H1 (cell line): ENCODE measurements around the gene PLD3. TPM values are rescaled to one million over a fixed set of nuclear protein-coding genes. Genes with fewer than 3 reads are reported as not detected.

Experiments used
- CTCF ChIA-PET: fragments of 300-600 bp; sonication (Branson Sonifier 250); formaldehyde crosslinking; loops from one replicate; lab custom pipeline; 2021; ENCODE audit not compliant: partially characterized antibody; lab: Charles Lee
- POLR2A ChIA-PET: fragments of 300-600 bp; sonication (Branson Sonifier 250); formaldehyde crosslinking; loops from one replicate; lab custom pipeline; 2021; ENCODE audit warnings: inconsistent platforms; ENCODE audit not compliant: partially characterized antibody; lab: Charles Lee
- DNase-seq, 2 experiments: peaks; one replicate each; pipeline versions ENCODE4 v3.0.0 to v3.0.0-alpha.2; 2010 to 2022; ENCODE audit warnings: low spot score in 2 of 2, low read depth in 1 of 2, mixed read lengths in 1 of 2
- FAIRE-seq: peaks from 2 replicates; lab custom pipeline; 2011; peaks lifted over from hg19 to GRCh38; lab: Jason Lieb, UNC
- H2AFZ ChIP-seq: 2 replicates; pipeline ENCODE4 v1.8.1; 2012; ENCODE audit warnings: low read length, inconsistent platforms
- H2AK5ac ChIP-seq: 2 replicates; pipeline ENCODE4 v1.6.1; 2013; ENCODE audit warnings: low read depth, low read length
- H2BK120ac ChIP-seq: replicated peaks from 2 replicates; pipeline ENCODE3; 2013; ENCODE audit warnings: low read depth, low read length, inconsistent platforms
- H2BK12ac ChIP-seq: 2 replicates; pipeline ENCODE4 v1.6.1; 2013; ENCODE audit warnings: low read depth, low read length
- H2BK15ac ChIP-seq: 2 replicates; pipeline ENCODE4 v1.6.1; 2013; ENCODE audit warnings: low read length
- H2BK20ac ChIP-seq: 2 replicates; pipeline ENCODE4 v1.6.1; 2013; ENCODE audit warnings: low read length
- H2BK5ac ChIP-seq: 2 replicates; pipeline ENCODE4 v1.6.1; 2013; ENCODE audit warnings: low read depth, low read length
- H3K14ac ChIP-seq: 2 replicates; pipeline ENCODE4 v1.6.1; 2013; ENCODE audit warnings: inconsistent platforms; ENCODE audit not compliant: insufficient read length
- H3K18ac ChIP-seq: 2 replicates; pipeline ENCODE4 v1.6.1; 2013; ENCODE audit warnings: low read length; ENCODE audit errors: extremely low read depth
- H3K23ac ChIP-seq: 2 replicates; pipeline ENCODE4 v1.6.1; 2013; ENCODE audit warnings: inconsistent platforms; ENCODE audit not compliant: insufficient read length
- H3K23me2 ChIP-seq: 2 replicates; pipeline ENCODE4 v1.6.1; 2013; ENCODE audit warnings: low read depth, low read length
- H3K27ac ChIP-seq: 2 replicates; pipeline ENCODE4 v1.6.1; 2011; ENCODE audit warnings: low read depth, low read length, inconsistent platforms
- H3K27me3 ChIP-seq, 4 experiments: replicated peaks in 1 of 4; 1 replicate in 1 of 4; 2 replicates in 3 of 4; pipeline versions ENCODE4 v1.6.1 to v1.8.1; 2011 to 2013; ENCODE audit warnings: low read length in 3 of 4, mild to moderate bottlenecking in 3 of 4, inconsistent platforms in 2 of 4, mixed read lengths in 2 of 4, moderate library complexity in 1 of 4; ENCODE audit not compliant: control insufficient read depth in 3 of 4, insufficient read depth in 3 of 4; ENCODE audit errors: extremely low read depth in 1 of 4
- H3K36me3 ChIP-seq, 4 experiments: 2 replicates each; pipeline versions ENCODE4 v1.6.1 to v1.8.1; 2011 to 2013; ENCODE audit warnings: mild to moderate bottlenecking in 4 of 4, low read length in 3 of 4, moderate library complexity in 2 of 4, control low read depth in 1 of 4, inconsistent platforms in 1 of 4; ENCODE audit not compliant: insufficient read depth in 4 of 4, control insufficient read depth in 2 of 4
- H3K4ac ChIP-seq: replicated peaks from 2 replicates; pipeline ENCODE3; 2013; ENCODE audit warnings: low read length, low read depth, mixed read lengths, inconsistent platforms; ENCODE audit not compliant: insufficient read length
- H3K4me1 ChIP-seq, 4 experiments: replicated peaks in 1 of 4; 1 replicate in 1 of 4; 2 replicates in 3 of 4; pipeline versions ENCODE4 v1.6.1 to v1.8.1; 2011 to 2013; ENCODE audit warnings: low read length in 3 of 4, inconsistent platforms in 2 of 4, mixed read lengths in 1 of 4; ENCODE audit not compliant: insufficient read depth in 4 of 4, control insufficient read depth in 3 of 4
- H3K4me2 ChIP-seq, 2 experiments: 2 replicates each; pipeline versions ENCODE4 v1.6.1 to v1.8.1; 2011 to 2013; ENCODE audit warnings: low read depth in 2 of 2, low read length in 2 of 2, control low read depth in 1 of 2, inconsistent platforms in 1 of 2, mild to moderate bottlenecking in 1 of 2; ENCODE audit not compliant: insufficient read depth in 1 of 2
- H3K4me3 ChIP-seq, 4 experiments: fragments of 200-600, 300-600 bp in 1 of 4; sonication (generic), shearing (Covaris generic), sonication (Bioruptor Twin) in 1 of 4; 2 replicates each; pipeline versions ENCODE4 v1.5.1 to v1.8.1; 2011 to 2016; ENCODE audit warnings: low read length in 4 of 4, low read depth in 3 of 4, control low read depth in 2 of 4, inconsistent platforms in 2 of 4, mild to moderate bottlenecking in 2 of 4, mixed read lengths in 1 of 4, moderate library complexity in 1 of 4; ENCODE audit not compliant: insufficient read depth in 2 of 4; ENCODE audit errors: extremely low read depth in 1 of 4
- H3K56ac ChIP-seq: replicated peaks from 2 replicates; pipeline ENCODE3; 2013; ENCODE audit warnings: low read depth, mild to moderate bottlenecking, mixed read lengths, low read length, inconsistent platforms; ENCODE audit not compliant: insufficient read length
- H3K79me1 ChIP-seq: 2 replicates; pipeline ENCODE4 v1.6.1; 2013; ENCODE audit warnings: low read depth, low read length, control low read depth
- H3K79me2 ChIP-seq, 2 experiments: 2 replicates each; pipeline versions ENCODE4 v1.6.1 to v1.8.1; 2012 to 2013; ENCODE audit warnings: low read length in 2 of 2, mild to moderate bottlenecking in 2 of 2, inconsistent platforms in 1 of 2; ENCODE audit not compliant: insufficient read depth in 2 of 2, control insufficient read depth in 1 of 2
- H3K9ac ChIP-seq, 4 experiments: replicated peaks in 1 of 4; 1 replicate in 1 of 4; 2 replicates in 3 of 4; pipeline versions ENCODE4 v1.6.1 to v1.8.1; 2011 to 2013; ENCODE audit warnings: low read depth in 3 of 4, low read length in 3 of 4, control low read depth in 2 of 4, mild to moderate bottlenecking in 2 of 4, moderate library complexity in 2 of 4, inconsistent platforms in 1 of 4; ENCODE audit errors: extremely low read depth in 1 of 4
- H3K9me3 ChIP-seq, 2 experiments: 2 replicates each; pipeline versions ENCODE4 v1.6.1 to v1.8.1; 2012 to 2013; ENCODE audit warnings: mild to moderate bottlenecking in 2 of 2, moderate library complexity in 2 of 2, control low read depth in 1 of 2, inconsistent platforms in 1 of 2, low read depth in 1 of 2, low read length in 1 of 2, mixed read lengths in 1 of 2; ENCODE audit not compliant: insufficient read depth in 2 of 2
- H4K20me1 ChIP-seq, 2 experiments: replicated peaks in 1 of 2; 2 replicates each; pipeline versions ENCODE3 to v1.8.1; 2011 to 2013; ENCODE audit warnings: inconsistent platforms in 2 of 2, low read length in 2 of 2, mild to moderate bottlenecking in 1 of 2; ENCODE audit not compliant: insufficient read depth in 2 of 2, control insufficient read depth in 1 of 2
- H4K5ac ChIP-seq: 2 replicates; pipeline ENCODE4 v1.6.1; 2013; ENCODE audit warnings: low read length, low read depth, mixed read lengths, inconsistent platforms; ENCODE audit not compliant: insufficient read length
- H4K8ac ChIP-seq: 2 replicates; pipeline ENCODE4 v1.8.0; 2013; ENCODE audit warnings: mild to moderate bottlenecking, moderate library complexity, low read length, inconsistent platforms; ENCODE audit not compliant: insufficient read depth; ENCODE audit errors: extremely low read depth
- H4K91ac ChIP-seq: replicated peaks from 2 replicates; pipeline ENCODE3; 2013; ENCODE audit warnings: low read length, mixed read lengths, inconsistent platforms; ENCODE audit not compliant: insufficient read length
- ATF3 ChIP-seq: IDR thresholded peaks from 2 replicates; pipeline ENCODE4 v1.6.1; 2011; ENCODE audit warnings: low read depth, mild to moderate bottlenecking, low read length; ENCODE audit not compliant: insufficient read depth
- BACH1 ChIP-seq: IDR thresholded peaks from 2 replicates; pipeline ENCODE4 v1.6.1; 2012; ENCODE audit warnings: low read length, improper control_type of control experiment
- EGR1 ChIP-seq: IDR thresholded peaks from 2 replicates; pipeline ENCODE4 v1.6.1; 2011; ENCODE audit warnings: low read depth, low read length, borderline replicate concordance
- EZH2 ChIP-seq: fragments of 200-600 bp; sonication (generic); IDR thresholded peaks from 2 replicates; pipeline ENCODE4 v1.7.1; 2012; ENCODE audit warnings: low read depth, mild to moderate bottlenecking, moderate library complexity, low read length, inconsistent platforms; ENCODE audit not compliant: severe bottlenecking
- HDAC6 ChIP-seq: IDR thresholded peaks from one replicate; pipeline ENCODE4 v1.7.1; 2012; ENCODE audit warnings: low read depth, mild to moderate bottlenecking, inconsistent platforms, low read length, moderate library complexity
- JUN ChIP-seq: IDR thresholded peaks from 2 replicates; pipeline ENCODE4 v1.6.1; 2011; ENCODE audit warnings: low read depth, mild to moderate bottlenecking, improper control_type of control experiment, low read length
- NANOG ChIP-seq: IDR thresholded peaks from 2 replicates; pipeline ENCODE4 v1.6.1; 2011; ENCODE audit warnings: low read length, low read depth, mild to moderate bottlenecking, inconsistent platforms; ENCODE audit not compliant: insufficient read depth, poor library complexity, severe bottlenecking
- PHF8 ChIP-seq: fragments of 200-600 bp; sonication (generic); conservative IDR thresholded peaks from 2 replicates; pipeline ENCODE4 v1.7.1; 2012; ENCODE audit warnings: low read depth, mild to moderate bottlenecking, inconsistent platforms, low read length, moderate library complexity
- SIN3A ChIP-seq, 2 experiments: IDR thresholded peaks in 1 of 2; conservative IDR thresholded peaks in 1 of 2; 2 replicates each; pipeline ENCODE4 v1.6.1; 2011 to 2012; ENCODE audit warnings: low read length in 2 of 2, improper control_type of control experiment in 1 of 2, low read depth in 1 of 2, mild to moderate bottlenecking in 1 of 2
- TAF1 ChIP-seq: IDR thresholded peaks from 2 replicates; pipeline ENCODE4 v1.6.1; 2011; ENCODE audit warnings: mild to moderate bottlenecking, low read depth, low read length
- WGBS, 2 experiments: shearing (Covaris generic) in 1 of 2; methylation state at CpG; one replicate each; pipeline versions ENCODE4 v1.1.6 to v1.1.7; 2013 to 2015; ENCODE audit warnings: low lambda C conversion rate in 2 of 2, mixed read lengths in 2 of 2, inconsistent platforms in 1 of 2, low coverage in 1 of 2, missing lambda C conversion rate in 1 of 2; ENCODE audit not compliant: insufficient replicate concordance in 2 of 2, insufficient coverage in 1 of 2, insufficient read length in 1 of 2; ENCODE audit errors: extremely low coverage in 1 of 2, missing lambda C conversion rate in 1 of 2; 5-methylcytosine and 5-hydroxymethylcytosine counted together
- polyA plus RNA-seq, 7 experiments: library from polyadenylated mRNA; depleted of rRNA in 3 of 7; stranded (reverse) in 5 of 7; unstranded in 2 of 7; fragments of >200 nt in 5 of 7; fragments of 200-250 nt in 2 of 7; gene quantifications; 1 replicate in 5 of 7; 2 replicates in 1 of 7; 4 replicates in 1 of 7; pipeline versions ENCODE4 v1.2.1 to v1.2.3, GENCODE V29; 2011 to 2013; ENCODE audit warnings: missing spikeins in 2 of 7, mixed read lengths in 2 of 7
- total RNA-seq: library from RNA; stranded (reverse); fragmentation: NEBNext Ultra II Directional; extraction: Animal tissue kit (Norgen Biotek cat#: 25700); gene quantifications from 2 replicates; pipeline ENCODE4 v1.2.1, GENCODE V29; 2021

PLD3 gene
- total and polyA plus RNA-seq, 2 of the 8 experiments (the other 6 are each of a cell fraction or from before 2014, with no cell fraction given) = 180 to 543 TPM

- peaks cover 0 to 12% (median 8%) of the 10 kb centered on the region in 4 experiments; a peak in 6 of 7 replicates for H3K4me1 ChIP-seq
- no peak overlapping the region for H2BK120ac ChIP-seq
- no peak overlapping the region for H3K23ac ChIP-seq
- DNase-seq (no peak), FAIRE-seq (no peak)
- CTCF ChIA-PET = interaction anchor here (0.5 to 3.0 kb wide), 7 partner anchors 9 to 325 kb away, joined by 3 to 16 read pairs (median 3); no protein-coding TSS in a partner anchor
- POLR2A ChIA-PET = interaction anchor here (0.7 to 3.2 kb wide), 8 partner anchors 10 to 55 kb away, joined by 3 to 25 read pairs (median 4); partner anchors contain the start of genes HIPK4 and SERTAD1
- H2BK20ac ChIP-seq = no peak overlapping the region
- no peak overlapping the region for H2BK15ac ChIP-seq
- H3K18ac ChIP-seq = no peak overlapping the region
- no peaks in the 10 kb centered on the region for H3K9me3 ChIP-seq
- no peaks in the 10 kb centered on the region for H3K79me2 ChIP-seq
- H3K23me2 ChIP-seq = no peaks in the 10 kb centered on the region; the same call in 1 of the 2 replicates
- H4K91ac ChIP-seq = no peak overlapping the region
- H3K27me3 ChIP-seq = no peaks in the 10 kb centered on the region
- no peak overlapping the region for H3K14ac ChIP-seq
- H3K4ac ChIP-seq = no peak overlapping the region
- no peak overlapping the region for H3K4me2 ChIP-seq
- no peak overlapping the region for H2BK5ac ChIP-seq
- H4K20me1 ChIP-seq = peaks cover 0 to 4% of the 10 kb centered on the region in 2 experiments
- H3K79me1 ChIP-seq = no peaks in the 10 kb centered on the region
- H3K4me3 ChIP-seq = no peak overlapping the region
- 85% methylated on average over 7 of the region's 7 CpGs; no CpG with 5 or more reads in 1 of the 2 experiments for WGBS, 2 experiments
- H2BK12ac ChIP-seq = no peak overlapping the region
- no peak overlapping the region for H4K5ac ChIP-seq
- no peak overlapping the region; a peak in 1 of 7 replicates for H3K9ac ChIP-seq
- H4K8ac ChIP-seq = no peak overlapping the region
- no peak overlapping the region for H2AK5ac ChIP-seq
- no peak overlapping the region for H2AFZ ChIP-seq
- H3K27ac ChIP-seq = no peak overlapping the region
- H3K36me3 ChIP-seq = peaks cover 10 to 55% (median 18%) of the 10 kb centered on the region in 4 experiments; a peak in 7 of 8 replicates
- no peak overlapping the region for H3K56ac ChIP-seq
- TF ChIP-seq PHF8 (no peak), ATF3 (no peak), JUN (no peak), NANOG (no peak), EZH2 (no peak), HDAC6 (no peak), EGR1 (no peak), SIN3A (conservative IDR thresholded peaks at IDR 0.05 in 1 of 2, IDR thresholded peaks at IDR 0.05 in 1 of 2; ENCODE audit: low read depth in 1 of 2, low read length in 2 of 2) (no peak), BACH1 (no peak), TAF1 (no peak)
Observed at GRCh38 chr19:40370997-40371801, 22.7 kb downstream of the PLD3 start.
